Activated T-cell treated with anti-CD3 and anti-CD28 coated beads, Interleukin-2, amount 50 U/mL, for 48 hours (primary cell): ENCODE measurements around the gene HIBADH.

Source experiments
- DNase-seq, 2 experiments: peaks; one replicate each; pipeline ENCODE4 v3.0.0-alpha.2; 2020

Gene HIBADH

DNA sequence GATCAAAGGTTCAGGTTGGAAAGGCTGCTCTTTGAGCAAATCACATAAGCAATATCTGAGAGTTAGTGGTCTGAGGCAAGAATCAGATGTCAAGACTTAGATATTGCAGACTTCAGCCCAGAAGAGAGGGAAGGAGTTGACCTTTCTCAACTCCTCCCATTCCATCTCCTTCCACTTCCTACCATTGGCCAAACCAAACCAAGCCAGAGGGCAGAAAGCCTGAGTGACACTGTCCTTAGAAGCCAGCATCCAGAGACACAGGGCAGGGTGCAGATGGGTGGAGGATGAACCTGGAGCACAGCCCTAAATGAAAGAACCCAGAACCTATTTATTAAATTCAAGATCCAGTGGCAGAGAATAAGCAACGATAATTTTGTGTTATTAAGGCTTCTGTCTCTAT lies 180.5 kb downstream of the HIBADH start:
- DNase-seq = no peak

DNA sequence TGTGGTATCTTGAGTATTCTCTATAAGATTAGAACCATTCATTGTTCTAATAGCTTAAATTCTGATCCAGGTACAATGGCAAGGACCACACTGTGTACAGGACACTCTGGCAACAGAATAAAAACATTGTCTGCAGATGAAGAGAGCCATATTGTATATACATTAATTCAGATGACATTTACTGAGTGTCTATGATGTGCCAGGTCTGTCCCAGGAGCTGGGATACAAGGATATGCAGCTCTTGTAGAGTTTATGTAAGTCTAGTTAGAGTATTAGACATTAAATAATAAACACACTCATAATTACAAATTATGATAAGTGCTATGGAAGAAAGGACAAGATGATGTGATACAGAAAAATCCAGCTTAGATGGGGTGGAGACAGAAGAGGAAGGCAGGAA lies 184.1 kb downstream of the HIBADH start:
- no peak for DNase-seq

DNA sequence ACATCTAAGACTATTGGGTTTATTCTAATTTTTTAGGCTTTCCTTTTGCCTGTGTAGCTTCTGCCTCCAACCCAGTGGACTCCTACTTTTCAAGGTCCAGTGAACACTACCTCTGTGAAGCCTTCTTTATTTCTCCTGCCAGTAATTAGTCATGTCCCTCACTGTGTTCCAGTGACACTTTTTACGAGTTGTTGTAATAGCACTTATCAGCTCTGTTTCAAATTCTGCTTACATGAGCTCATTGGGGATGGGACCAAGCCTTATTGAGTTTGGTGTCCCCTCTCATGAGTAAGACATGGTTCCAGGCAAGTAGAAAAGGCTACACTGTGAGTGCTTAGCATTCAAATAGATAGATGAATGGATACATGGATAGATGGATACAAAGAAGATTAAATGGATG lies 184.6 kb downstream of the HIBADH start:
- no peak for DNase-seq

- DNase-seq = no peak
These were observed 186.2 kb downstream of the HIBADH start for GRCh38 chr7:27476493-27476892.
